K562 (cell line): ENCODE data around the gene COL4A4. TPM values are rescaled to one million over a fixed set of nuclear protein-coding genes. Genes with fewer than 3 reads are reported as not detected.

Experiments used
- ATAC-seq: fragments of 200-7000 bp; cut with Tn5 transposase; 3 replicates; pipeline ENCODE4 v1.9.1; 2020; ENCODE audit warnings: moderate library complexity
- BruUV-seq: library from RNA; stranded (reverse); fragments of 400-500 nt; replicated peaks from 2 replicates; lab custom pipeline; 2021; lab: Mats Ljungman, UMichigan
- CTCF ChIA-PET: fragments of 300-600 bp; formaldehyde crosslinking; extraction: SDS; loops from one replicate; lab custom pipeline; 2021; ENCODE audit warnings: low intra/inter-chr PET ratio; lab: Yijun Ruan, JAX
- POLR2A ChIA-PET: fragments of 300-600, 350-650 bp; sonication (Branson Sonifier 250); formaldehyde crosslinking; extraction: SDS; loops from one replicate; lab custom pipeline; 2021; ENCODE audit warnings: antibody characterized with exemption, inconsistent platforms; lab: Yijun Ruan, JAX
- DNase-seq, 4 experiments: peaks; one replicate each; pipeline versions ENCODE4 v3.0.0 to v3.0.0-alpha.2; 2011 to 2018; ENCODE audit warnings: low spot score in 3 of 4, mixed read lengths in 3 of 4; ENCODE audit errors: extremely low read depth in 1 of 4
- FAIRE-seq: peaks from 2 replicates; lab custom pipeline; 2011; peaks lifted over from hg19 to GRCh38; lab: Jason Lieb, UNC
- H2AFZ ChIP-seq: 2 replicates; pipeline ENCODE4 v1.6.0; 2011; ENCODE audit warnings: low read depth, low read length, control low read depth, inconsistent platforms
- H3K27ac ChIP-seq: fragments of 200-600 bp; 3 replicates; pipeline ENCODE4 v1.8.0; 2011; ENCODE audit warnings: low read depth, mild to moderate bottlenecking, control low read depth, inconsistent platforms, low read length, moderate library complexity, mixed read lengths; ENCODE audit errors: extremely low read depth
- H3K27me3 ChIP-seq, 2 experiments: fragments of 300-600 bp in 1 of 2; 2 replicates in 1 of 2; 3 replicates in 1 of 2; pipeline versions ENCODE4 v1.6.0 to v1.8.0; 2011; ENCODE audit warnings: inconsistent platforms in 2 of 2, low read length in 2 of 2, mild to moderate bottlenecking in 1 of 2, mixed read lengths in 1 of 2, moderate library complexity in 1 of 2; ENCODE audit not compliant: control insufficient read depth in 2 of 2, insufficient read depth in 2 of 2
- H3K36me3 ChIP-seq: fragments of 300-600 bp; 3 replicates; pipeline ENCODE4 v1.8.0; 2011; ENCODE audit warnings: mild to moderate bottlenecking, low read length, inconsistent platforms; ENCODE audit not compliant: control insufficient read depth, insufficient read depth
- H3K4me1 ChIP-seq, 2 experiments: fragments of 200-600 bp in 1 of 2; replicated peaks in 1 of 2; 2 replicates in 1 of 2; 3 replicates in 1 of 2; pipeline versions ENCODE4 v1.5.1 to v1.8.0; 2011; ENCODE audit warnings: inconsistent platforms in 2 of 2, low read length in 2 of 2, mild to moderate bottlenecking in 1 of 2, mixed read lengths in 1 of 2, moderate library complexity in 1 of 2; ENCODE audit not compliant: control insufficient read depth in 2 of 2, insufficient read depth in 2 of 2
- H3K4me2 ChIP-seq: 2 replicates; pipeline ENCODE4 v1.6.1; 2011; ENCODE audit warnings: low read length, control low read depth, inconsistent platforms, mixed read lengths; ENCODE audit not compliant: insufficient read depth
- H3K4me3 ChIP-seq: fragments of 200-600 bp; sonication (generic), shearing (Covaris generic); 2 replicates; pipeline ENCODE4 v1.5.1; 2016; ENCODE audit warnings: control low read depth, inconsistent platforms
- H3K79me2 ChIP-seq: fragments of 200-600 bp; 3 replicates; pipeline ENCODE4 v1.8.0; 2011; ENCODE audit warnings: low read length, inconsistent platforms; ENCODE audit not compliant: control insufficient read depth, insufficient read depth
- H3K9ac ChIP-seq, 2 experiments: 2 replicates each; pipeline versions ENCODE4 v1.6.0 to v1.6.1; 2011; ENCODE audit warnings: low read depth in 2 of 2, low read length in 2 of 2, control low read depth in 1 of 2, inconsistent platforms in 1 of 2, mild to moderate bottlenecking in 1 of 2, mixed read lengths in 1 of 2; ENCODE audit not compliant: insufficient read depth in 1 of 2
- H3K9me1 ChIP-seq: one replicate; pipeline ENCODE4 v1.6.0; 2011; ENCODE audit warnings: inconsistent platforms, mild to moderate bottlenecking, low read length, moderate library complexity; ENCODE audit not compliant: control insufficient read depth, insufficient read depth
- H3K9me3 ChIP-seq: replicated peaks from 2 replicates; pipeline ENCODE4 v1.5.1; 2011; ENCODE audit warnings: low read depth, low read length, inconsistent platforms; ENCODE audit not compliant: control insufficient read depth, insufficient read depth
- H4K20me1 ChIP-seq: replicated peaks from 2 replicates; pipeline ENCODE4 v1.6.1; 2011; ENCODE audit warnings: low read length, inconsistent platforms, mixed read lengths; ENCODE audit not compliant: control insufficient read depth, insufficient read depth
- CC2D1A ChIP-seq: fragments of 450-650 bp; IDR thresholded peaks from 2 replicates; pipeline ENCODE4 v1.6.1; 2017; ENCODE audit warnings: mild to moderate bottlenecking
- CCNT2 ChIP-seq: IDR thresholded peaks from 2 replicates; pipeline ENCODE4 v1.6.1; 2011; ENCODE audit warnings: borderline replicate concordance, low read depth, mild to moderate bottlenecking, moderate library complexity, mixed read lengths, low read length; ENCODE audit not compliant: insufficient read length; ENCODE audit errors: extremely low read depth
- CHD1 ChIP-seq: fragments of 200-600 bp; sonication (generic); IDR thresholded peaks from one replicate; pipeline ENCODE4 v1.6.1; 2012; ENCODE audit warnings: mild to moderate bottlenecking, moderate library complexity, low read length, inconsistent platforms
- COPS2 ChIP-seq: fragments of 450-650 bp; conservative IDR thresholded peaks from 2 replicates; pipeline ENCODE4 v1.6.1; 2016; ENCODE audit warnings: mild to moderate bottlenecking, moderate library complexity
- ELF4 ChIP-seq: fragments of 450-650 bp; formaldehyde crosslinking; IDR thresholded peaks from 2 replicates; pipeline ENCODE4 v1.4.0; 2022; ENCODE audit warnings: missing genetic modification characterization
- MYNN ChIP-seq, 2 experiments: sonication (generic); formaldehyde crosslinking in 1 of 2; IDR thresholded peaks; 2 replicates each; pipeline versions ENCODE4 v1.5.0 to v1.6.1; 2016 to 2020; ENCODE audit warnings: antibody characterized with exemption in 1 of 2, missing genetic modification reagents in 1 of 2
- RBBP5 ChIP-seq: fragments of 200-600 bp; sonication (generic); IDR thresholded peaks from 2 replicates; pipeline ENCODE4 v1.6.1; 2012; ENCODE audit warnings: borderline replicate concordance, mild to moderate bottlenecking, low read length, control low read depth, inconsistent platforms; ENCODE audit not compliant: insufficient read depth, poor library complexity, severe bottlenecking
- RUNX1 ChIP-seq: sonication (generic); IDR thresholded peaks from 2 replicates; pipeline ENCODE4 v1.6.1; 2016; ENCODE audit warnings: antibody characterized with exemption, low read depth
- SAP30 ChIP-seq: fragments of 200-600 bp; sonication (generic); IDR thresholded peaks from 2 replicates; pipeline ENCODE4 v1.6.1; 2012; ENCODE audit warnings: borderline replicate concordance, low read depth, mild to moderate bottlenecking, moderate library complexity, low read length, control low read depth, inconsistent platforms; ENCODE audit not compliant: insufficient read depth, poor library complexity, severe bottlenecking
- ZNF212 ChIP-seq: fragments of 450-650 bp; formaldehyde crosslinking; IDR thresholded peaks from 2 replicates; pipeline ENCODE4 v1.4.0; 2020; ENCODE audit warnings: mild to moderate bottlenecking
- ZNF282 ChIP-seq: sonication (generic); formaldehyde crosslinking; IDR thresholded peaks from 2 replicates; pipeline ENCODE4 v1.8.1; 2023; ENCODE audit warnings: missing genetic modification reagents
- ZNF695 ChIP-seq: fragments of 450-650 bp; formaldehyde crosslinking; IDR thresholded peaks from 2 replicates; pipeline ENCODE4 v1.4.0; 2020; ENCODE audit warnings: mild to moderate bottlenecking, moderate library complexity
- WGBS: fragments of 100-300 bp; shearing (Covaris generic); methylation state at CpG from one replicate; pipeline ENCODE4 v1.1.6; 2016; ENCODE audit warnings: low coverage, mixed read lengths; ENCODE audit not compliant: insufficient coverage; ENCODE audit errors: missing lambda C conversion rate; 5-methylcytosine and 5-hydroxymethylcytosine counted together
- in situ Hi-C: fragments of 300-500 bp; cut with MboI; formaldehyde crosslinking; loops from 4 replicates; pipeline ENCODE4 v1.15.0; 2018; ENCODE audit warnings: inconsistent platforms, mixed read lengths
- intact Hi-C: fragments of 100-400 bp; cut with micrococcal nuclease; formaldehyde crosslinking; loops from 2 replicates; pipeline ENCODE4 v1.14.2; 2022
- polyA plus RNA-seq, 8 experiments: library from polyadenylated mRNA; depleted of rRNA in 4 of 8; stranded (reverse) in 5 of 8; unstranded in 3 of 8; fragments of >200 nt; fragmentation: Nextera tagmentation in 2 of 8; fragmentation: Illumina TruSeq in 1 of 8; extraction: Ambion mirVana in 2 of 8; extraction: Trizol in 1 of 8; gene quantifications; 2 replicates each; pipeline versions ENCODE4 v1.2.1 to v1.2.3, GENCODE V29; 2011 to 2014; ENCODE audit warnings: inconsistent platforms in 1 of 8, missing spikeins in 1 of 8
- total RNA-seq, 7 experiments: library from RNA; depleted of rRNA in 6 of 7; stranded (reverse); fragments of >200 nt in 6 of 7; fragmentation: Illumina TruSeq in 2 of 7; extraction: Trizol in 2 of 7; gene quantifications; 2 replicates each; pipeline versions ENCODE4 v1.2.1 to v1.2.3, GENCODE V29; 2011 to 2021; ENCODE audit warnings: low replicate concordance in 1 of 7
- TF ChIP-seq, protein P1 (sequence below): sonication (generic); formaldehyde crosslinking; IDR thresholded peaks from 2 replicates; pipeline ENCODE4 v1.8.0; 2023; ENCODE audit warnings: mild to moderate bottlenecking, missing genetic modification reagents
- TF ChIP-seq, protein P2 (sequence below): sonication (generic); formaldehyde crosslinking; IDR thresholded peaks from 2 replicates; pipeline ENCODE4 v1.9.0; 2022; ENCODE audit warnings: mild to moderate bottlenecking, missing genetic modification reagents
- TF ChIP-seq, protein P3 (sequence below): fragments of 450-650 bp; conservative IDR thresholded peaks from 2 replicates; pipeline ENCODE4 v1.6.1; 2016; ENCODE audit warnings: missing genetic modification characterization, low read depth, mild to moderate bottlenecking, missing compliant biosample characterization, moderate library complexity
- TF ChIP-seq, protein P4 (sequence below): fragments of 450-650 bp; IDR thresholded peaks from 2 replicates; pipeline ENCODE4 v1.6.1; 2016; ENCODE audit warnings: low read depth, mild to moderate bottlenecking, moderate library complexity
- TF ChIP-seq, protein P5 (sequence below): sonication (generic); formaldehyde crosslinking; IDR thresholded peaks from 2 replicates; pipeline ENCODE4 v1.8.1; 2022; ENCODE audit warnings: missing genetic modification reagents

Gene COL4A4
- total and polyA plus RNA-seq, 9 of the 15 experiments (the other 6 are each of a cell fraction or from before 2014, with no cell fraction given) = under 0.01 to 0.01 TPM; not detected in 7

DNA sequence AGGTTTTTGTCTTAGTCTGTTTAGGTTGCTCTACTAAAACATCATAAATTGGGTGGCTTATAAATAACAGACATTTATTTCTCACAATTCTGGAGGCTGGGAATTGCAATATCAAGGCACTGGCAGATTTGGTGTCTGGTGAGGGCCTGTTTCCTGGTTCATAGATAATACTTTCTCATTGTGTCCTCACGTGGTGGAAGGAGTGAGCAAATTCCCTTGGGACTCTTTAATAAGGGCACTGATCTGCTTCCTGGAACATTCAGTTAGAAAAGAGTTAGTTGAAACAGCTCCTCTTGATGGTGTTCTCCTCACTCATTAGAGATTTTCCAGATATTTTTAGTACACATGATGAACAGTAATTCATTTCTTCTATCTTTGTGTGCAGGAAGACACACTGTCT lies 22.7 kb upstream of the COL4A4 start:
- intact Hi-C loops = no loop called here
- ATAC-seq = no peak
- WGBS = 0% methylated on average over 1 of the region's 1 CpG
- Histone ChIP-seq H3K9me1 (no peaks in the 10 kb centered on the region), H3K4me2 (no peak overlapping the region), H4K20me1 (no peaks in the 10 kb centered on the region), H3K36me3 (no peaks in the 10 kb centered on the region), H3K27me3 (no peaks in the 10 kb centered on the region), H3K4me3 (no peak overlapping the region), H3K9ac (no peak overlapping the region), H2AFZ (no peak overlapping the region), H3K27ac (no peak overlapping the region), H3K9me3 (no peaks in the 10 kb centered on the region), H3K79me2 (no peaks in the 10 kb centered on the region), H3K4me1 (no peaks in the 10 kb centered on the region)
- in situ Hi-C loops = no loop called here
- ChIA-PET POLR2A (no interaction called here), CTCF (no interaction called here)
- no peak for FAIRE-seq
- no TSS peak for BruUV-seq
- no peak for DNase-seq
- TF ChIP-seq COPS2 (no peak), SAP30 (no peak), CCNT2 (no peak), ELF4 (CRISPR knock-in tag) (no peak), ZNF695 (no peak), MYNN (IDR thresholded peaks at IDR 0.05) (no peak), MYNN (CRISPR knock-in tag; IDR thresholded peaks at IDR 0.05) (no peak), ZNF212 (CRISPR knock-in tag) (no peak), RBBP5 (no peak), CHD1 (no peak), ZNF282 (CRISPR knock-in tag) (no peak), RUNX1 (no peak), CC2D1A (no peak)
- TF ChIP-seq, protein P1, sequence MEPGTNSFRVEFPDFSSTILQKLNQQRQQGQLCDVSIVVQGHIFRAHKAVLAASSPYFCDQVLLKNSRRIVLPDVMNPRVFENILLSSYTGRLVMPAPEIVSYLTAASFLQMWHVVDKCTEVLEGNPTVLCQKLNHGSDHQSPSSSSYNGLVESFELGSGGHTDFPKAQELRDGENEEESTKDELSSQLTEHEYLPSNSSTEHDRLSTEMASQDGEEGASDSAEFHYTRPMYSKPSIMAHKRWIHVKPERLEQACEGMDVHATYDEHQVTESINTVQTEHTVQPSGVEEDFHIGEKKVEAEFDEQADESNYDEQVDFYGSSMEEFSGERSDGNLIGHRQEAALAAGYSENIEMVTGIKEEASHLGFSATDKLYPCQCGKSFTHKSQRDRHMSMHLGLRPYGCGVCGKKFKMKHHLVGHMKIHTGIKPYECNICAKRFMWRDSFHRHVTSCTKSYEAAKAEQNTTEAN (CRISPR knock-in tag) = no peak
- TF ChIP-seq, protein P2, sequence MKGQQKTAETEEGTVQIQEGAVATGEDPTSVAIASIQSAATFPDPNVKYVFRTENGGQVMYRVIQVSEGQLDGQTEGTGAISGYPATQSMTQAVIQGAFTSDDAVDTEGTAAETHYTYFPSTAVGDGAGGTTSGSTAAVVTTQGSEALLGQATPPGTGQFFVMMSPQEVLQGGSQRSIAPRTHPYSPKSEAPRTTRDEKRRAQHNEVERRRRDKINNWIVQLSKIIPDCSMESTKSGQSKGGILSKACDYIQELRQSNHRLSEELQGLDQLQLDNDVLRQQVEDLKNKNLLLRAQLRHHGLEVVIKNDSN = no peak
- TF ChIP-seq, protein P3, sequence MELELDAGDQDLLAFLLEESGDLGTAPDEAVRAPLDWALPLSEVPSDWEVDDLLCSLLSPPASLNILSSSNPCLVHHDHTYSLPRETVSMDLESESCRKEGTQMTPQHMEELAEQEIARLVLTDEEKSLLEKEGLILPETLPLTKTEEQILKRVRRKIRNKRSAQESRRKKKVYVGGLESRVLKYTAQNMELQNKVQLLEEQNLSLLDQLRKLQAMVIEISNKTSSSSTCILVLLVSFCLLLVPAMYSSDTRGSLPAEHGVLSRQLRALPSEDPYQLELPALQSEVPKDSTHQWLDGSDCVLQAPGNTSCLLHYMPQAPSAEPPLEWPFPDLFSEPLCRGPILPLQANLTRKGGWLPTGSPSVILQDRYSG (tag) = no peak
- TF ChIP-seq, protein P4, sequence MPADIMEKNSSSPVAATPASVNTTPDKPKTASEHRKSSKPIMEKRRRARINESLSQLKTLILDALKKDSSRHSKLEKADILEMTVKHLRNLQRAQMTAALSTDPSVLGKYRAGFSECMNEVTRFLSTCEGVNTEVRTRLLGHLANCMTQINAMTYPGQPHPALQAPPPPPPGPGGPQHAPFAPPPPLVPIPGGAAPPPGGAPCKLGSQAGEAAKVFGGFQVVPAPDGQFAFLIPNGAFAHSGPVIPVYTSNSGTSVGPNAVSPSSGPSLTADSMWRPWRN = no peak
- TF ChIP-seq, protein P5, sequence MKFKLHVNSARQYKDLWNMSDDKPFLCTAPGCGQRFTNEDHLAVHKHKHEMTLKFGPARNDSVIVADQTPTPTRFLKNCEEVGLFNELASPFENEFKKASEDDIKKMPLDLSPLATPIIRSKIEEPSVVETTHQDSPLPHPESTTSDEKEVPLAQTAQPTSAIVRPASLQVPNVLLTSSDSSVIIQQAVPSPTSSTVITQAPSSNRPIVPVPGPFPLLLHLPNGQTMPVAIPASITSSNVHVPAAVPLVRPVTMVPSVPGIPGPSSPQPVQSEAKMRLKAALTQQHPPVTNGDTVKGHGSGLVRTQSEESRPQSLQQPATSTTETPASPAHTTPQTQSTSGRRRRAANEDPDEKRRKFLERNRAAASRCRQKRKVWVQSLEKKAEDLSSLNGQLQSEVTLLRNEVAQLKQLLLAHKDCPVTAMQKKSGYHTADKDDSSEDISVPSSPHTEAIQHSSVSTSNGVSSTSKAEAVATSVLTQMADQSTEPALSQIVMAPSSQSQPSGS (CRISPR knock-in tag) = no peak
